OCI-M1 (cell line): ENCODE data around the gene GMDS.

Experiments used
- DNase-seq: peaks from one replicate; lab custom pipeline; 2025; lab: John Stamatoyannopoulos, UW

Gene GMDS

DNA sequence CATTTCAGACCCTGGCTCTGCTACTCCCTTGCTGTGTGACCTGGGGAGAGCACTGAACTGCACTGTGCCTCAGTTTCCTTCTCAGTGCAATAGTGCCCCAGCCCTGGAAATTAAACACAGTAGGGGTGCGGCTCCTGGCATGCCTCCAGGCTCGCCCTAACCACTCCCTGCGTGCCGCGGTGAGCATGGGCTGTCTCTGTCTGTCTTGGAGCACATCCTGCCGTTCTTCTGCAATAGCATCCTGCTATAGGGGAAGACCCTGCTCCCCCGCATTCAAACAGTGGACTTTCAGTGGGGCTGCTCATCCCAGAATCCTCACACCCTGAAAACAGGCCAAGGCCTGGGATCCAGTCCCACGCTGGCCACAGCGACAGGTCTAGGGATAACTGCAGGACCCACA lies 506.2 kb downstream of the GMDS start:
- no peak for DNase-seq

GRCh38 chr6:1738558-1739081 lies 506.8 kb downstream of the GMDS start:
- DNase-seq: no peak

DNA sequence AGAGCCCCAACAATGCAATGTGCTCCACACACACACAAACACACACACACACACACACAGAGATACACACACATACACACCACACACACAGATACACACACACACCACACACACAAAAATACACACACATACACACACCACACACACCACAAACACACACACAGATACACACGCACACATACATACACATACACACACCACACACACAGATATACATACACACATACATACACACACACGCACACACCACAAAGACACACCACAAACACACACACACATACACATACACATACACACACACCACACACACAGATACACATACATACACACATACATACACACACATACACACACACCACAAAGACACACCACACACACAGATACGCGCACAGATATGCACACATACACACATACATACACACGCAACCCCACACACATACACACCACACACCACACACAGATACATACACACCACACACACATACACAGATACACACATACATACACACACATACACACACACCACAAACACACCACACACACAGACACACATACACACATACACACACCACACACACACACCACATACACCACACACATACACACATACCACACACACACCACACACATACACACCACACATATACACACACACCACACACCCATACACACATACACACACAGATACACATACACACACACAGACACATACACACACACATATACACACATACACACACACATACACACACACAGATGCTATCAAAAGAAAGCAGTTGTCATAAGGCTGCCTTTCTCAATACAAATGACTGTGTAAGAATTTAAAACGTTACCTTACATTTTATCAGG lies 507.7 kb downstream of the GMDS start:
- DNase-seq: no peak

- DNase-seq: no peak
These were observed 508.9 kb downstream of the GMDS start for GRCh38 chr6:1736346-1737105.

- no peak for DNase-seq
These were observed 510.1 kb downstream of the GMDS start for GRCh38 chr6:1735239-1735803.

GRCh38 chr6:1730882-1731281 lies 514.5 kb downstream of the GMDS start:
- DNase-seq: no peak

DNA sequence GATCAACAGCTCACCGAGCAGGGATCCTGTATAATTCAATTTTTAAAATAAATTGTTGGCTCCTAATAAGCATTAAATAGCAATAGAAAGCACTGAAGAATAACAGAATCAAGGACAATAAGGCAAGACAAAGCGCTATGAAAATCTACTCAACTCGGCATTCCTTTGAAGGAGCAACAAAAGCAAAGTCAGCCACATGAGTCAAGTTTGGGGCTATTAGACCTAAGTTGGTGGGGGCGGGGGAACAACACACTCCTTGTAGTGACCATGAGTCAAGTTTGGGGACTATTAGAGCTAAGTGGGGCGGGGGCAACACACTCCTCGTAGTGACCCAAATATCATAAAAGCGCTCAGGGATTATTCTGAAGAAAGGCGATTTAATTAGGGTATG lies 515.7 kb downstream of the GMDS start:
- no peak for DNase-seq

DNA sequence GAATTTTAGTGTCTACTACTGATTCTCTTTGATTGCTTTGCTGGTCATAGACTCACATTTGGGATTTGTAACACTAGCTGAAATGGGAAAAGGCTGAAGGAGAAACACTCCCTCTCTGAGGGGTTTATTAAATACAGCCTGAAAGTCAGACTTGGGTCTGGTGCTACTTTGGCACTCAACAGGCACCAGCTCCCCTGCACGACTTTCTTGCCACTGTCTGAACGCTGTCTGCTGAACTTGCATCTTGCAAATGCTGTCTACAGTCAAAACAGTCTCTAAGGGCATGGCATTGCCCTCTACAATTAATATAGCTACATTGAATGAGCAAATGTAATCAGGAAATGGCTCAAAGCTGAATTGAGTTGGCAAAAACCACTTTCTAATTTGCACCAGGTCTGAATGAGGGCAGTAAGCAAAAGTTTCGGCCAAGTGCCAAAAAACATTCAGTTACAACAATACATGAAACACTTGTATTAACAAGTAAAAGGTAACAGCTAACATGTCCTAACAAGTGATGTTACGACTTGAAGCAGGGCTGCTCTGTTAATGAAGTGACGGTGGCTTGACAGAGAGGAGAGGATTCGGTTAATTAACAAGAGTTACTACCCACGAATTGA lies 516.2 kb downstream of the GMDS start:
- DNase-seq: no peak

DNA sequence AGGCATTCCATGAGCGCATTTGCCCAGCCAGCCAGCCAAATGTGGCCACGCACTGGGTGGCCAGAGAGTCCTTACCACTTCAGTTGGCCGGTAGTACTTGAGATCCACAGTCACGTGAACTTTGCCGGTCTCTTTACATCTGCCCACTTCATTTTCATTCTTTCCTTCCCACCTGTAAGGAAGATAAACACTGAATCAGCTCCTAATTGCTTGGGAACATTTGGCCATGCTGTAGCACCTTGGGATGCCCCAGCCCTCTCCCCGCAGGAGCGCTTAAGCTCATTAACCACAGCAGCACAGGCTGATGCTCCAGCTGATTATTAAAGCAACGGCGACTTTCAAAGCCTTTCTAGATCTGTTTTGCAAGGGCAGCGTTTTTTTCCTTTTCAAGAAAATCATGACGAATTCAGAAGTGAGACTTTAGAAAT lies 519.0 kb downstream of the GMDS start:
- DNase-seq: no peak

GRCh38 chr6:1724616-1725015 lies 520.8 kb downstream of the GMDS start:
- no peak for DNase-seq

DNA sequence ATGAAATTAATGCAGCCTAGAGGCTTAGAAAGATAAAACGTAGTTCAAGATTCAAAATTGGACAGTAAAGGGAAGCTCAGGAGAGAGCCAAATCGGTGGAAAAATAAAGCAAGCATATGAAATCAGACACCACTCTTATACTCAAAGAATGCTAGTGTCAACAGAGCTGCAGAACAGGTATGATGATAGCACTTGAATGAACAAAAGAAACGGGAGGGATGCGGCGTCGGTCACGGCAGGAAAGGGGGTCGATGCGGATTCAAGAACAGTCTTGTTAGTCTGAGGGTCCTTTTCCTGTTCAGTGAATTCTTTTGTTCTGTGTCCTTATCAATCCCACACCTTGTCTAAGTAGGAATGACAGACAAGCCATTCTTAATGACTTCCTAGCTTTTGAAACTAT lies 521.3 kb downstream of the GMDS start:
- DNase-seq: no peak

GRCh38 chr6:1722801-1723200 lies 522.6 kb downstream of the GMDS start:
- no peak for DNase-seq

DNA sequence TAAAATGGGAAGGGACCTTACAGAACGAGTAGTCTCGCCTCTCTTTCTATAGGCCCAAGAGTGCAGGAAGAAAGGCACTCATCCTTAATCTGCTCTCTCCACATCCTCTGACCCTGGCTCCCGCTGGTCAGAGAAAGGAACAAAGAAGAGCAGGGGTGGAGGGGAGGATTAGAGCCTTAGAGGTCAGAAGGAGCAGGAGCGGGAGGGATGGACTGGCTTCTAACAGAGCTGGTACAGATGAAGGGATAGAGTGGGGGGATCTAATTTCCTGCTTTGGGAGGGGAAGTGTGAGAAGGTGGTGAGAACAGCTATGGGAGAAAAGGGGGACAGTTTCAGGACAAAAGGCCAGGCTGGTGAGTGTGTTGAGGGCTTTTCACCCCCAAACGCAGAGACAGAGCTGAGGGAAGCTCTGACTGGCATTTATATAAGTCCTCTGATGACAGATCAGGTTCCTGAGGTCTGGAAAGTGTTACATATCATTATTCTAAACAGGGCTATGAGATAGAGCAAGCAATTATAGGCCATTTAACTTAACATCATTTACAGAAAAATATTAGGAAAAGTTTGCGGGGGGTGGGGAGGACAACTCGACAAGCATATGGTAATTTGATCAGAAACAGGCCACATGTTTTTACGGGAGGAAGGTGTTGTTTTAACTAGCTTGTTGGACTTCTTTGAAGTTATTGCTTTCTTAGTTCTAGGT lies 524.6 kb downstream of the GMDS start:
- DNase-seq: no peak

DNA sequence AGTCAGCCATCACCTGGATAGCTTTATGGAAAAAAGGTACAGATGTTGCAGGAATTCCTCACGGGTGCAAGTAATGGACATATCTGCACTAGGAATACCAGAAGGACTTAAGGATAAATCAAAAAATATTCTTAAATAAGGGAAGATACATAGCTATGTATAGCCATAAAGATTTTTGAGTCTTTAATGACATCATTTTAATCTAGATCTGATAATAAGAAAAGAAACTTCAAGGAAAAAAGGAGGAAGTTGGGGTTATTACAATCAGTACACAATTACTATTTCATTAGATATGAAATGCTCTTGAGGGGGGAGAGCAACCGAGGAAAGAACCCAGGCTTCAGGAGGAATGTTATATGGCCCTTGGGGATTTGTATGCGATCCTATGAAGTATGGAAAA lies 525.5 kb downstream of the GMDS start:
- DNase-seq: no peak

DNA sequence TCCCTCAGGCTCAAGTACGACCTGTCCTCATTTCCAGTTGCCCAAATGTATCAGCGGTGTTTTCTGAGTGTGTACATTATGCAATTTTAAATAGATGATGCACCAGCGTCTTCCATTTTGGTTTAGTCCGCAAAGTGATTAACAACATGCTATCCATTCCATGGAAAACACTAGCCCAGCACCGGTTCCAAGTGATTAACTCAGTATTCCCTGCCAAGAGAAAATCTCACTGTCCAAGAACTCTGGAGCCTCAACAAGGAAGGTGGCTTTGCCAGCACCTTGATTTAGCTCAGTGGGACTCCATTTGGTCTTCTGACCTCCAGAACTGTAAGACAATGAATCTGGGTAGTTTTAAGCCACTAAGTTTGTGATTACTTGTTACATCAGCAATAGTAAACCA lies 528.5 kb downstream of the GMDS start:
- DNase-seq: no peak

- DNase-seq: no peak
These were observed 529.0 kb downstream of the GMDS start for GRCh38 chr6:1716396-1716795.

DNA sequence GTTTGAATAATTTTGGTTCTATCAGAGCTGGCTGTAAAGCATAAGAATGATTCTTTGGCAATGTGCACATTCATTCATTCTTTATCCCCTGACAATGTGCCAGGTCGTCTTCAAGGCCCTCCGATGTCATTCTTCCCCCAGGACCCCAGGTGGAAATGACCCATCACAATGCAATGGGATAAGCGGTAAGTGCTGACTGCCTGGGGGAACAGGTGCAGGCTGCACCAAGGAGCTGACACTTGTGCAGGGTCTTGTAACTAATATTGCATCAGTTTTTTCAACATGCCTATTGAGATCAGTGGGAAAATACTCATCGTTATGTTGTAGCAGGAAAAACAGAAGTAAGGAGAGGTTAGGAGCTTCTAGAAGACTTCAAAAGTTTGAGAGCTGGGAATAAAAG lies 530.1 kb downstream of the GMDS start:
- DNase-seq: no peak

GRCh38 chr6:1714654-1715053 lies 530.8 kb downstream of the GMDS start:
- no peak for DNase-seq

DNA sequence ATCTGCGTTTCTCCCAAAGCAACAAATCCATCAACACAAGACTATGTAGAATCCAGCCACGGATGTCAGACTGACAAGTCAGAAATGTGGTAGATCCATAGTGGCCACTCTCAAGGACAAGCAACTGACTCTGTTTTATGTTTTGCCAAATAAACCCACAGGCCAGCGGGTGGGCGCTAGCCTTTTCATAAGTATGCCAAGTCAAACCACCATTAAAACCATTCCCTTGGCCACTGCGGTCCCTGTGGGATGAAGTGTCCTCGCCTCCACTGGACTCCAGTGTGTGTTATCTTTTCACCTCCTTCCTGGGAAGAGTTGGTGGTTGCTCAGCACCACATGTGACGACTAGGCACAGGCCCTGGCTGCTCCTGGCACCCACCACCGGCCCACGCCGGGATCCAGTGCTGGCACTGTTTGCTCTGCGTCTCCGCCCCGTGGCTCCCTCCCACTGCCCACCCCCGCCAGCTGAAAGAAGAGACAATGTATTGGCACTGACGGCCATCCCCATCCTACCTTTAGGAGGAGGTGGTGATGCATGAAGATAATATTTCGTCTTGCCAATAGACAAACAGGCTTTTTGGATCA lies 532.3 kb downstream of the GMDS start:
- DNase-seq: no peak

- DNase-seq: no peak
These were observed 533.0 kb downstream of the GMDS start for GRCh38 chr6:1712451-1712850.

- DNase-seq: no peak
These were observed 534.3 kb downstream of the GMDS start for GRCh38 chr6:1711136-1711535.
